ENCODE results near the gene NKPD1. TPM values are rescaled to one million over a fixed set of nuclear protein-coding genes. Genes with fewer than 3 reads are reported as not detected.

Gene NKPD1
- total RNA-seq = not detected

GRCh38 chr19:45160870-45161737 is at the start of gene NKPD1:
Gene NKPD1 (minus strand): TSS chr19:45160982. CDS start chr19:45160150, 832 bp downstream.
- TF ChIP-seq POLR2A (IDR thresholded peaks at IDR 0.05) = no peak
- TF ChIP-seq, protein P1, sequence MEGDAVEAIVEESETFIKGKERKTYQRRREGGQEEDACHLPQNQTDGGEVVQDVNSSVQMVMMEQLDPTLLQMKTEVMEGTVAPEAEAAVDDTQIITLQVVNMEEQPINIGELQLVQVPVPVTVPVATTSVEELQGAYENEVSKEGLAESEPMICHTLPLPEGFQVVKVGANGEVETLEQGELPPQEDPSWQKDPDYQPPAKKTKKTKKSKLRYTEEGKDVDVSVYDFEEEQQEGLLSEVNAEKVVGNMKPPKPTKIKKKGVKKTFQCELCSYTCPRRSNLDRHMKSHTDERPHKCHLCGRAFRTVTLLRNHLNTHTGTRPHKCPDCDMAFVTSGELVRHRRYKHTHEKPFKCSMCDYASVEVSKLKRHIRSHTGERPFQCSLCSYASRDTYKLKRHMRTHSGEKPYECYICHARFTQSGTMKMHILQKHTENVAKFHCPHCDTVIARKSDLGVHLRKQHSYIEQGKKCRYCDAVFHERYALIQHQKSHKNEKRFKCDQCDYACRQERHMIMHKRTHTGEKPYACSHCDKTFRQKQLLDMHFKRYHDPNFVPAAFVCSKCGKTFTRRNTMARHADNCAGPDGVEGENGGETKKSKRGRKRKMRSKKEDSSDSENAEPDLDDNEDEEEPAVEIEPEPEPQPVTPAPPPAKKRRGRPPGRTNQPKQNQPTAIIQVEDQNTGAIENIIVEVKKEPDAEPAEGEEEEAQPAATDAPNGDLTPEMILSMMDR (IDR thresholded peaks at IDR 0.05) = no peak
- no peaks in the 10 kb centered on the region for H3K27me3 ChIP-seq
- intact Hi-C loops (cut with DNase I) = no loop called here
- ATAC-seq = peak; percentile 75
- WGBS, 2 donors = 10 to 33% methylated on average over 2 to 28 of the region's 29 CpGs
- DNase-seq = peak; percentile 65 to 81 (median 74)
- H3K9me3 ChIP-seq = no peaks in the 10 kb centered on the region
- H3K27ac ChIP-seq = no peak within 1 kb of the TSS
- no peak within 1 kb of the TSS for H3K4me3 ChIP-seq
- H3K36me3 ChIP-seq (replicated peaks in 1 of 2; ENCODE audit: insufficient read depth in 1 of 2, low read depth in 2 of 2) = no peaks in the 10 kb centered on the region
- H3K4me1 ChIP-seq = peaks cover 15% of the 10 kb centered on the region

GRCh38 chr19:45206328-45206727 is 45.5 kb upstream of the NKPD1 start:
- no peak for DNase-seq
- intact Hi-C loops (cut with DNase I) = no loop called here
- TF ChIP-seq, protein P1 (IDR thresholded peaks at IDR 0.05) = no peak
- no peak for TF ChIP-seq POLR2A (IDR thresholded peaks at IDR 0.05)
- no peak for ATAC-seq
- WGBS, 2 donors = 90 to 97% methylated on average over 3 of the region's 3 CpGs
- no peak overlapping the region for H3K4me3 ChIP-seq
- H3K27me3 ChIP-seq = no peaks in the 10 kb centered on the region
- H3K9me3 ChIP-seq = no peaks in the 10 kb centered on the region
- no peaks in the 10 kb centered on the region for H3K36me3 ChIP-seq (replicated peaks in 1 of 2; ENCODE audit: insufficient read depth in 1 of 2, low read depth in 2 of 2)
- no peak overlapping the region for H3K27ac ChIP-seq
- peaks cover 7% of the 10 kb centered on the region for H3K4me1 ChIP-seq

- intact Hi-C loops (cut with DNase I) = no loop called here
- TF ChIP-seq, protein P1 (IDR thresholded peaks at IDR 0.05) = no peak
- no peak for TF ChIP-seq POLR2A (IDR thresholded peaks at IDR 0.05)
- Histone ChIP-seq H3K4me3 (no peak overlapping the region), H3K36me3 (replicated peaks in 1 of 2; ENCODE audit: insufficient read depth in 1 of 2, low read depth in 2 of 2) (no peaks in the 10 kb centered on the region), H3K27ac (no peak overlapping the region), H3K9me3 (no peaks in the 10 kb centered on the region), H3K4me1 (peaks cover 2% of the 10 kb centered on the region), H3K27me3 (no peaks in the 10 kb centered on the region)
- WGBS, 2 donors = 82 to 86% methylated on average over 12 of the region's 12 CpGs
- ATAC-seq (no peak), DNase-seq (no peak)
These were observed 45.0 kb upstream of the NKPD1 start for GRCh38 chr19:45205810-45206209.

DNA sequence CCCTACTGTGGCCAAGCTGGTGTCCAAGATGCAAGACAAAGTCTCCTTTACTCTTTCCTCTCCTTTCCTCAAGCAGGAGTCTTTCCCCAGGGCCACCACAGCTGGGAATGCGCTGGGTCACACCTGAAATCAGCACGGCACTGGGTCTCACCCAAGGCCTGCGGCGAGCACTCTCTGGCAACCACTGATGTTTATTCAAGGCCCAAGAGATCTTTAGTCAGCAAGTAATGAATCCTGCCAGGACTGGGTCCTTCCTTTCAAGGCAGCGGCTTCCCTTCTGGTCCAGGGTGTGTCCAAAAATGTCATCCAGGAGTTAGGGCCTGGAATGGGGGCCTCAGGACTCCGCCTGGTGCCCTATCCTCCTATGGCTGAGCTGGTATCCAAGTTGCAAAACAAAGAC is 41.9 kb upstream of the NKPD1 start:
- WGBS, 2 donors = 78 to 85% methylated on average over 6 of the region's 6 CpGs
- ATAC-seq = no peak
- no peak for TF ChIP-seq POLR2A (IDR thresholded peaks at IDR 0.05)
- TF ChIP-seq, protein P1 (IDR thresholded peaks at IDR 0.05) = no peak
- intact Hi-C loops (cut with DNase I) = no loop called here
- Histone ChIP-seq H3K4me1 (no peaks in the 10 kb centered on the region), H3K9me3 (no peaks in the 10 kb centered on the region), H3K4me3 (no peak overlapping the region), H3K27me3 (no peaks in the 10 kb centered on the region), H3K27ac (no peak overlapping the region), H3K36me3 (replicated peaks in 1 of 2; ENCODE audit: insufficient read depth in 1 of 2, low read depth in 2 of 2) (no peaks in the 10 kb centered on the region)
- DNase-seq = no peak

All from body of pancreas (tissue), 4 donors.